H1 (cell line): ENCODE data around the gene SELENOS. TPM values are rescaled to one million over a fixed set of nuclear protein-coding genes. Genes with fewer than 3 reads are reported as not detected.

Source experiments
- ASH2L ChIP-seq: fragments of 200-600, 300-600 bp; sonication (generic); IDR thresholded peaks from one replicate; pipeline ENCODE4 v1.7.1; 2017; ENCODE audit warnings: low read length
- GABPA ChIP-seq: IDR thresholded peaks from 2 replicates; pipeline ENCODE4 v1.6.1; 2011; ENCODE audit warnings: mild to moderate bottlenecking, low read length, moderate library complexity, borderline replicate concordance; ENCODE audit not compliant: insufficient read depth
- polyA plus RNA-seq, 7 experiments: library from polyadenylated mRNA; depleted of rRNA in 3 of 7; stranded (reverse) in 5 of 7; unstranded in 2 of 7; fragments of >200 nt in 5 of 7; fragments of 200-250 nt in 2 of 7; gene quantifications; 1 replicate in 5 of 7; 2 replicates in 1 of 7; 4 replicates in 1 of 7; pipeline versions ENCODE4 v1.2.1 to v1.2.3, GENCODE V29; 2011 to 2013; ENCODE audit warnings: missing spikeins in 2 of 7, mixed read lengths in 2 of 7
- total RNA-seq: library from RNA; stranded (reverse); fragmentation: NEBNext Ultra II Directional; extraction: Animal tissue kit (Norgen Biotek cat#: 25700); gene quantifications from 2 replicates; pipeline ENCODE4 v1.2.1, GENCODE V29; 2021

The SELENOS gene
- total and polyA plus RNA-seq, 2 of the 8 experiments (the other 6 are each of a cell fraction or from before 2014, with no cell fraction given): 45.1 to 46.0 TPM

- no peak for TF ChIP-seq GABPA
- TF ChIP-seq ASH2L: no peak
Observed at GRCh38 chr15:101325263-101326025, 48.2 kb upstream of the SELENOS start (continued).
